HEK293T (cell line): ENCODE data around the gene MICALL2.

Experiments used
- ARNT ChIP-seq: fragments of 450-650 bp; IDR thresholded peaks from 2 replicates; pipeline ENCODE4 v1.6.1; 2017; ENCODE audit warnings: mild to moderate bottlenecking
- BHLHE40 ChIP-seq: fragments of 450-650 bp; IDR thresholded peaks from 2 replicates; pipeline ENCODE4 v1.6.1; 2016; ENCODE audit warnings: mild to moderate bottlenecking, moderate library complexity, borderline replicate concordance
- CTBP1 ChIP-seq: fragments of 450-650 bp; IDR thresholded peaks from 2 replicates; pipeline ENCODE4 v1.6.1; 2016; ENCODE audit warnings: borderline replicate concordance
- ELF4 ChIP-seq: fragments of 450-650 bp; IDR thresholded peaks from 2 replicates; pipeline ENCODE4 v1.6.1; 2017; ENCODE audit warnings: antibody characterized with exemption
- FOXA1 ChIP-seq: fragments of 450-650 bp; IDR thresholded peaks from 2 replicates; pipeline ENCODE4 v1.6.1; 2016; ENCODE audit warnings: mild to moderate bottlenecking
- FOXK2 ChIP-seq: fragments of 450-650 bp; IDR thresholded peaks from 2 replicates; pipeline ENCODE4 v1.6.1; 2016; ENCODE audit warnings: mild to moderate bottlenecking
- FOXM1 ChIP-seq: fragments of 450-650 bp; IDR thresholded peaks from 2 replicates; pipeline ENCODE4 v1.6.1; 2017; ENCODE audit warnings: mild to moderate bottlenecking, borderline replicate concordance
- L3MBTL2 ChIP-seq: fragments of 450-650 bp; conservative IDR thresholded peaks from 2 replicates; pipeline ENCODE4 v1.6.1; 2016; ENCODE audit warnings: mild to moderate bottlenecking
- NFRKB ChIP-seq: fragments of 450-650 bp; IDR thresholded peaks from 2 replicates; pipeline ENCODE4 v1.6.1; 2016; ENCODE audit warnings: mild to moderate bottlenecking, moderate library complexity
- SP1 ChIP-seq: fragments of 450-650 bp; IDR thresholded peaks from 2 replicates; pipeline ENCODE4 v1.6.1; 2017
- SUZ12 ChIP-seq: fragments of 450-650 bp; IDR thresholded peaks from 2 replicates; pipeline ENCODE4 v1.6.1; 2016; ENCODE audit warnings: mild to moderate bottlenecking
- TARDBP ChIP-seq: fragments of 450-650 bp; IDR thresholded peaks from 2 replicates; pipeline ENCODE4 v1.6.1; 2016
- TF ChIP-seq, protein P1 (sequence below): fragments of 450-650 bp; IDR thresholded peaks from 2 replicates; pipeline ENCODE4 v1.6.1; 2016

DNA sequence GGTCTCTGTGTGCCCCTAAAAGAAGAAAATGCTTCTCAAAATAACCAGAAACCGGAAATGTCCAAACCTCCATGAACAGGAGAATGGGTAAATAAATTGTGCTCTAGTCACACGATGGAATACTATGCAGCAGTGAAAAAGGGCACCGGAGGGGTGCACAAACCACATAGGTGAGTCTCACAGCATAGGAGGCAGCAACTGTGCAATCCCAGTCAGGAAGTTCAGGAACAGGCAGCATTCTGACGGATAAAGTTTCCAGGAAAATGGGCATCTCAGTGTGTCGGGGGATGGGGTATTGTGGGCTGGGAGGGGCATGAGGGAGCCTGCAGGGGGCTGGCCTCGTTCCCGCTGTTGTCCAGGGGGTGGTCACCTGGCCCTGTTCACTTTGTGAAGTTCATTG lies 63.1 kb downstream of the MICALL2 start:
- TF ChIP-seq SP1 (no peak), SUZ12 (no peak), FOXA1 (no peak), TARDBP (no peak), ELF4 (no peak), ARNT (no peak), BHLHE40 (no peak), FOXK2 (no peak), FOXM1 (no peak), CTBP1 (no peak), L3MBTL2 (no peak), NFRKB (no peak)
- TF ChIP-seq, protein P1, sequence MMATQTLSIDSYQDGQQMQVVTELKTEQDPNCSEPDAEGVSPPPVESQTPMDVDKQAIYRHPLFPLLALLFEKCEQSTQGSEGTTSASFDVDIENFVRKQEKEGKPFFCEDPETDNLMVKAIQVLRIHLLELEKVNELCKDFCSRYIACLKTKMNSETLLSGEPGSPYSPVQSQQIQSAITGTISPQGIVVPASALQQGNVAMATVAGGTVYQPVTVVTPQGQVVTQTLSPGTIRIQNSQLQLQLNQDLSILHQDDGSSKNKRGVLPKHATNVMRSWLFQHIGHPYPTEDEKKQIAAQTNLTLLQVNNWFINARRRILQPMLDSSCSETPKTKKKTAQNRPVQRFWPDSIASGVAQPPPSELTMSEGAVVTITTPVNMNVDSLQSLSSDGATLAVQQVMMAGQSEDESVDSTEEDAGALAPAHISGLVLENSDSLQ, result no peak
